Activated naive CD4-positive, alpha-beta T cell treated with anti-CD3 and anti-CD28 coated beads, Interleukin-2, amount 10 ng/mL, durations not matched to agents 7 days and 5 days (primary cell): ENCODE results near the gene COL6A3.
"Not testable (repeated sequence)": the region's sequence is repeated elsewhere in the genome, so short reads cannot be mapped to it uniquely, and the experiment has no call there.

Experiments
- CTCF ChIA-PET: fragments of 350-600 bp; sonication (Branson Sonifier 250); formaldehyde crosslinking; loops from one replicate; lab custom pipeline; 2021; ENCODE audit warnings: antibody characterized with exemption; lab: Charles Lee
- DNase-seq: peaks from one replicate; pipeline ENCODE4 v3.0.0-alpha.2; 2020
- H3K27ac Mint-ChIP-seq: one replicate; pipeline ENCODE4 v1.8.0; 2021; ENCODE audit warnings: mild to moderate bottlenecking, moderate library complexity, mixed read lengths
- H3K27me3 Mint-ChIP-seq: one replicate; pipeline ENCODE4 v1.8.0; 2021; ENCODE audit warnings: mild to moderate bottlenecking, mixed read lengths
- H3K36me3 Mint-ChIP-seq: one replicate; pipeline ENCODE4 v1.8.0; 2021; ENCODE audit warnings: mixed read lengths
- H3K4me1 Mint-ChIP-seq: one replicate; pipeline ENCODE4 v1.8.0; 2021; ENCODE audit warnings: mixed read lengths
- H3K4me3 Mint-ChIP-seq: one replicate; pipeline ENCODE4 v1.8.0; 2021; ENCODE audit warnings: mild to moderate bottlenecking, moderate library complexity, mixed read lengths
- H3K9me3 Mint-ChIP-seq: one replicate; pipeline ENCODE4 v1.8.0; 2021; ENCODE audit warnings: mixed read lengths

The COL6A3 gene

GRCh38 chr2:237421542-237422116, 7.7 kb upstream of the COL6A3 start:
- peaks cover 15% of the 10 kb centered on the region for H3K4me1 Mint-ChIP-seq
- H3K27me3 Mint-ChIP-seq = peaks cover 20% of the 10 kb centered on the region
- DNase-seq = peak; percentile 86
- CTCF ChIA-PET = interaction anchor here (0.6 to 6.4 kb wide), 32 partner anchors 8 to 503 kb away, joined by 3 to 110 read pairs (median 6); partner anchors contain the start of genes COL6A3 and COPS8
- H3K9me3 Mint-ChIP-seq = no peaks in the 10 kb centered on the region
- H3K36me3 Mint-ChIP-seq = no peaks in the 10 kb centered on the region
- H3K4me3 Mint-ChIP-seq = no peak overlapping the region
- H3K27ac Mint-ChIP-seq = no peak overlapping the region

GRCh38 chr2:237418300-237418699, 4.3 kb upstream of the COL6A3 start:
- DNase-seq = no peak
- CTCF ChIA-PET = interaction anchor here (1.3 to 6.4 kb wide), 6 partner anchors 8 to 264 kb away, joined by 3 to 110 read pairs (median 6); no protein-coding TSS in a partner anchor
- Mint-ChIP-seq H3K4me1 (peaks cover 10% of the 10 kb centered on the region), H3K36me3 (no peaks in the 10 kb centered on the region), H3K27ac (no peak overlapping the region), H3K9me3 (no peaks in the 10 kb centered on the region), H3K27me3 (peaks cover 33% of the 10 kb centered on the region), H3K4me3 (no peak overlapping the region)

GRCh38 chr2:237412988-237413776, 782 bp downstream of the COL6A3 start:
- no peak for DNase-seq
- Mint-ChIP-seq H3K36me3 (no peaks in the 10 kb centered on the region), H3K27me3 (peaks cover 24% of the 10 kb centered on the region), H3K4me1 (no peaks in the 10 kb centered on the region), H3K4me3 (no peak overlapping the region), H3K27ac (no peak overlapping the region), H3K9me3 (no peaks in the 10 kb centered on the region)
- CTCF ChIA-PET = interaction anchor here (0.9 to 2.6 kb wide), 2 partner anchors 9 to 159 kb away, joined by 3 to 7 read pairs; no protein-coding TSS in a partner anchor

GRCh38 chr2:237412646-237412987, 1.3 kb downstream of the COL6A3 start:
- Mint-ChIP-seq H3K27ac (no peak overlapping the region), H3K9me3 (no peaks in the 10 kb centered on the region), H3K36me3 (no peaks in the 10 kb centered on the region), H3K4me3 (no peak overlapping the region), H3K4me1 (no peaks in the 10 kb centered on the region), H3K27me3 (peaks cover 26% of the 10 kb centered on the region)
- CTCF ChIA-PET = interaction anchor here (0.9 to 2.6 kb wide), 2 partner anchors 10 to 159 kb away, joined by 3 to 7 read pairs; no protein-coding TSS in a partner anchor
- no peak for DNase-seq

- DNase-seq = no peak
- H3K27me3 Mint-ChIP-seq = peaks cover 24% of the 10 kb centered on the region
- CTCF ChIA-PET = interaction anchor here (1.2 to 4.0 kb wide), 5 partner anchors 8 to 258 kb away, joined by 4 to 36 read pairs (median 8); no protein-coding TSS in a partner anchor
- H3K27ac Mint-ChIP-seq = no peak overlapping the region
- H3K9me3 Mint-ChIP-seq = no peaks in the 10 kb centered on the region
- H3K4me1 Mint-ChIP-seq = no peaks in the 10 kb centered on the region
- no peaks in the 10 kb centered on the region for H3K36me3 Mint-ChIP-seq
- no peak overlapping the region for H3K4me3 Mint-ChIP-seq
Observed at GRCh38 chr2:237411683-237412423, 2.1 kb downstream of the COL6A3 start.

- Mint-ChIP-seq H3K4me1 (no peaks in the 10 kb centered on the region), H3K36me3 (no peaks in the 10 kb centered on the region), H3K27me3 (peaks cover 29% of the 10 kb centered on the region), H3K27ac (no peak overlapping the region), H3K4me3 (no peak overlapping the region), H3K9me3 (no peaks in the 10 kb centered on the region)
- no peak for DNase-seq
- CTCF ChIA-PET = interaction anchor here (1.1 to 4.0 kb wide), 6 partner anchors 9 to 257 kb away, joined by 3 to 36 read pairs (median 10); no protein-coding TSS in a partner anchor
Observed at GRCh38 chr2:237411092-237411601, 2.8 kb downstream of the COL6A3 start.

GRCh38 chr2:237409263-237409662, 4.7 kb downstream of the COL6A3 start:
- not testable (repeated sequence) for H3K4me3 Mint-ChIP-seq, H3K36me3 Mint-ChIP-seq, H3K9me3 Mint-ChIP-seq, H3K27ac Mint-ChIP-seq, DNase-seq, H3K4me1 Mint-ChIP-seq
- CTCF ChIA-PET = interaction anchor here (1.1 to 4.0 kb wide), 4 partner anchors 11 to 255 kb away, joined by 4 to 36 read pairs (median 12); no protein-coding TSS in a partner anchor
- peaks cover 21% of the 10 kb centered on the region for H3K27me3 Mint-ChIP-seq

GRCh38 chr2:237408335-237409000, 5.5 kb downstream of the COL6A3 start:
- Mint-ChIP-seq H3K4me1 (no peaks in the 10 kb centered on the region), H3K27ac (no peak overlapping the region), H3K27me3 (peaks cover 21% of the 10 kb centered on the region), H3K9me3 (no peaks in the 10 kb centered on the region), H3K36me3 (no peaks in the 10 kb centered on the region), H3K4me3 (no peak overlapping the region)
- CTCF ChIA-PET = interaction anchor here (4.0 kb wide), 1 partner anchor 11 kb away, joined by 36 read pairs; no protein-coding TSS in a partner anchor
- no peak for DNase-seq

GRCh38 chr2:237407700-237408099, 6.3 kb downstream of the COL6A3 start:
- Mint-ChIP-seq H3K4me1 (no peaks in the 10 kb centered on the region), H3K27me3 (peaks cover 21% of the 10 kb centered on the region), H3K36me3 (no peaks in the 10 kb centered on the region), H3K4me3 (no peak overlapping the region), H3K27ac (no peak overlapping the region), H3K9me3 (no peaks in the 10 kb centered on the region)
- CTCF ChIA-PET = no interaction called here
- no peak for DNase-seq

- Mint-ChIP-seq H3K27ac (no peak overlapping the region), H3K27me3 (peaks cover 17% of the 10 kb centered on the region), H3K4me3 (no peak overlapping the region), H3K9me3 (no peaks in the 10 kb centered on the region), H3K36me3 (no peaks in the 10 kb centered on the region), H3K4me1 (no peaks in the 10 kb centered on the region)
- no peak for DNase-seq
- CTCF ChIA-PET = interaction anchor here (0.6 to 1.0 kb wide), 2 partner anchors 15 to 64 kb away, joined by 3 read pairs; no protein-coding TSS in a partner anchor
Observed at GRCh38 chr2:237406371-237406895, 7.5 kb downstream of the COL6A3 start.

- Mint-ChIP-seq H3K36me3 (no peaks in the 10 kb centered on the region), H3K27me3 (peaks cover 17% of the 10 kb centered on the region), H3K9me3 (no peaks in the 10 kb centered on the region), H3K4me1 (no peaks in the 10 kb centered on the region), H3K4me3 (no peak overlapping the region), H3K27ac (no peak overlapping the region)
- no peak for DNase-seq
- CTCF ChIA-PET = no interaction called here
Observed at GRCh38 chr2:237405605-237406004, 8.4 kb downstream of the COL6A3 start.

GRCh38 chr2:237405006-237405559, 8.9 kb downstream of the COL6A3 start:
- CTCF ChIA-PET = interaction anchor here (1.5 kb wide), 1 partner anchor 108 kb away, joined by 3 read pairs; no protein-coding TSS in a partner anchor
- no peak overlapping the region for H3K27ac Mint-ChIP-seq
- no peak overlapping the region for H3K4me3 Mint-ChIP-seq
- no peaks in the 10 kb centered on the region for H3K9me3 Mint-ChIP-seq
- DNase-seq = no peak
- H3K36me3 Mint-ChIP-seq = no peaks in the 10 kb centered on the region
- H3K4me1 Mint-ChIP-seq = no peaks in the 10 kb centered on the region
- peaks cover 17% of the 10 kb centered on the region for H3K27me3 Mint-ChIP-seq

- no peaks in the 10 kb centered on the region for H3K9me3 Mint-ChIP-seq
- H3K27ac Mint-ChIP-seq = no peak overlapping the region
- H3K4me1 Mint-ChIP-seq = no peaks in the 10 kb centered on the region
- no peak overlapping the region for H3K4me3 Mint-ChIP-seq
- no peaks in the 10 kb centered on the region for H3K36me3 Mint-ChIP-seq
- CTCF ChIA-PET = interaction anchor here (1.3 to 1.5 kb wide), 2 partner anchors 17 to 109 kb away, joined by 3 read pairs; no protein-coding TSS in a partner anchor
- peaks cover 19% of the 10 kb centered on the region for H3K27me3 Mint-ChIP-seq
- DNase-seq = no peak
Observed at GRCh38 chr2:237404413-237404812, 9.6 kb downstream of the COL6A3 start.
